Measurements from ENCODE around the gene HSD11B2.

HSD11B2 gene

GRCh38 chr16:67451704-67452435, 20.9 kb downstream of the HSD11B2 start:
- no peak for DNase-seq (ENCODE audit: low read depth)

GRCh38 chr16:67454104-67454503, 23.2 kb downstream of the HSD11B2 start:
- no peak for DNase-seq (ENCODE audit: low read depth)

- no peak for DNase-seq (ENCODE audit: low read depth)
Measured at GRCh38 chr16:67454852-67455251, 23.9 kb downstream of the HSD11B2 start.

GRCh38 chr16:67456391-67457081, 25.6 kb downstream of the HSD11B2 start:
- peak; percentile 32 for DNase-seq (ENCODE audit: low read depth)

- DNase-seq (ENCODE audit: low read depth): no peak
Measured at GRCh38 chr16:67457611-67458010, 26.7 kb downstream of the HSD11B2 start.

GRCh38 chr16:67458121-67458641, 27.3 kb downstream of the HSD11B2 start:
- DNase-seq (ENCODE audit: low read depth): peak; percentile 48

- DNase-seq (ENCODE audit: low read depth): peak; percentile 55
Measured at GRCh38 chr16:67459066-67459860, 28.3 kb downstream of the HSD11B2 start.

- DNase-seq (ENCODE audit: low read depth): no peak
Measured at GRCh38 chr16:67459861-67460150, 28.9 kb downstream of the HSD11B2 start.

GRCh38 chr16:67460168-67460567, 29.2 kb downstream of the HSD11B2 start:
- DNase-seq (ENCODE audit: low read depth): no peak

GRCh38 chr16:67460961-67461360, 30.0 kb downstream of the HSD11B2 start:
- no peak for DNase-seq (ENCODE audit: low read depth)

- no peak for DNase-seq (ENCODE audit: low read depth)
Measured at GRCh38 chr16:67461600-67462278, 30.8 kb downstream of the HSD11B2 start.

- DNase-seq (ENCODE audit: low read depth): no peak
Measured at GRCh38 chr16:67462279-67462655, 31.3 kb downstream of the HSD11B2 start.

GRCh38 chr16:67463059-67463458, 32.1 kb downstream of the HSD11B2 start:
- DNase-seq (ENCODE audit: low read depth): no peak

GRCh38 chr16:67463691-67464090, 32.8 kb downstream of the HSD11B2 start:
- DNase-seq (ENCODE audit: low read depth): no peak

GRCh38 chr16:67464565-67464964, 33.6 kb downstream of the HSD11B2 start:
- no peak for DNase-seq (ENCODE audit: low read depth)

GRCh38 chr16:67466581-67466980, 35.7 kb downstream of the HSD11B2 start:
- DNase-seq (ENCODE audit: low read depth): no peak

GRCh38 chr16:67468731-67469130, 37.8 kb downstream of the HSD11B2 start:
- no peak for DNase-seq (ENCODE audit: low read depth)

GRCh38 chr16:67470359-67470758, 39.4 kb downstream of the HSD11B2 start:
- DNase-seq (ENCODE audit: low read depth): peak; percentile 39

GRCh38 chr16:67471758-67472384, 41.0 kb downstream of the HSD11B2 start:
- DNase-seq (ENCODE audit: low read depth): no peak

- no peak for DNase-seq (ENCODE audit: low read depth)
Measured at GRCh38 chr16:67474551-67475455, 43.9 kb downstream of the HSD11B2 start.

Measured in EH (cell line).